Dermis microvascular lymphatic vessel endothelial cell (primary cell): ENCODE measurements around the gene MAP3K2. TPM values are rescaled to one million over a fixed set of nuclear protein-coding genes. Genes with fewer than 3 reads are reported as not detected.

ENCODE experiments used
- DNase-seq, 2 donors: peaks; one replicate each; pipeline versions ENCODE4 v3.0.0 to v3.0.0-alpha.2; 2010; ENCODE audit warnings: low read depth in 2 of 2
- total RNA-seq: library from RNA; depleted of rRNA; stranded (reverse); fragments of >200 nt; gene quantifications from 2 replicates; pipeline ENCODE4 v1.2.1, GENCODE V29; 2014

Gene MAP3K2, protein sequence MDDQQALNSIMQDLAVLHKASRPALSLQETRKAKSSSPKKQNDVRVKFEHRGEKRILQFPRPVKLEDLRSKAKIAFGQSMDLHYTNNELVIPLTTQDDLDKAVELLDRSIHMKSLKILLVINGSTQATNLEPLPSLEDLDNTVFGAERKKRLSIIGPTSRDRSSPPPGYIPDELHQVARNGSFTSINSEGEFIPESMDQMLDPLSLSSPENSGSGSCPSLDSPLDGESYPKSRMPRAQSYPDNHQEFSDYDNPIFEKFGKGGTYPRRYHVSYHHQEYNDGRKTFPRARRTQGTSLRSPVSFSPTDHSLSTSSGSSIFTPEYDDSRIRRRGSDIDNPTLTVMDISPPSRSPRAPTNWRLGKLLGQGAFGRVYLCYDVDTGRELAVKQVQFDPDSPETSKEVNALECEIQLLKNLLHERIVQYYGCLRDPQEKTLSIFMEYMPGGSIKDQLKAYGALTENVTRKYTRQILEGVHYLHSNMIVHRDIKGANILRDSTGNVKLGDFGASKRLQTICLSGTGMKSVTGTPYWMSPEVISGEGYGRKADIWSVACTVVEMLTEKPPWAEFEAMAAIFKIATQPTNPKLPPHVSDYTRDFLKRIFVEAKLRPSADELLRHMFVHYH
- total RNA-seq, result 13.2 and 19.1 TPM in 2 replicates

GRCh38 chr2:127387655-127388422 is at the start of gene MAP3K2:
Gene MAP3K2 (minus strand): TSS chr2:127387975. CDS start chr2:127343129, 44,846 bp downstream.
- peak; percentile 76 to 95 for DNase-seq

DNA sequence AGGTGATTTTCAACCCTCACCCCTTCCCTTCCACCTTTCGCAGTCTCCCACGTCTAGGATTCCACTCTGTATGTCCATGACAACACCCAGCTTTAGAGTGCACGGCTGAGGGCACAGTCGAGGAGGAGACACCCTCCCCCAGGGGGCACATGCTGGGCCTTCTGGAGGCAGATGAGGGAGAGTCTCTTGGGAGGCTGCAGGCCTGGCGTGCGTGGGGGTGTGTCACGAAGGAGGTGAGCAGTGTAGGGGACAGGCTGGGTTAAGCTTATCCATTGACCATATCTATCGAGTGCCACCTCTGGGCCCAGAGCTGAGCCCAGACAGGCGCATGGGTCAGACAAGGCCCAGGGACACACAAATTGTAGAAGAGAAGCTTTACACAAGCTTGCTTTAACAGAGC is 49.3 kb upstream of the MAP3K2 start:
- no peak for DNase-seq

- no peak for DNase-seq
Observed at GRCh38 chr2:127434515-127434914, 46.7 kb upstream of the MAP3K2 start.

DNA sequence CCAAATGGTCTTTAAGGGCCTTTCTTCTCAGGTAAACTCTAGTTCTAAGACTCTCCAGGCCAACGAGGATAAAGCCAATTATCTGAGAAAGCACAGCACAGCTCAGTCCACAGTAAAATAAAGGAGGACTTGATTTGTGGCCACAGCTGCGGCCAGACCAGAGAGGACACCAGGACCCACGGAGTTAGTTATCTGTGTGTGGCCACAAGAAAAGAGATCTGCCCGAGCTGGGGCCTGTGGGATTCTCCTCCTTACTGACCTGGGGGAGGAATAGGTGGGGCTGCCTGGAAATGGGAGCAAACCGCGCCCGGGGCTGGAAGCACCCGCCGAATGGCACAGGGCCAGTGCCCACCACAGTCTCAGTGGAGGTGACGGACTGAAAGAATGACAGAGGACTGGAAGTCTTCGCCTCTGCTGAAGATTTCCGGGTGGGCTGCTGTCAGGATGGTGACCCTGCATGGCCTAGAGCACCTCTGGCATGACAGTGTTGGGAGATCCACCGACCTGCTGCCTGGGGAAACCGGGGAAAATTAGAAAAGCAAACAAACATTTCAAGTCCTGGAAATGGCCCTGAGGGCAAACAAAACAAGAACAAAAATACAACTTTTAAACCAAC is 43.7 kb upstream of the MAP3K2 start:
- DNase-seq, result no peak

- no peak for DNase-seq
Observed at GRCh38 chr2:127429844-127430425, 42.2 kb upstream of the MAP3K2 start.

DNA sequence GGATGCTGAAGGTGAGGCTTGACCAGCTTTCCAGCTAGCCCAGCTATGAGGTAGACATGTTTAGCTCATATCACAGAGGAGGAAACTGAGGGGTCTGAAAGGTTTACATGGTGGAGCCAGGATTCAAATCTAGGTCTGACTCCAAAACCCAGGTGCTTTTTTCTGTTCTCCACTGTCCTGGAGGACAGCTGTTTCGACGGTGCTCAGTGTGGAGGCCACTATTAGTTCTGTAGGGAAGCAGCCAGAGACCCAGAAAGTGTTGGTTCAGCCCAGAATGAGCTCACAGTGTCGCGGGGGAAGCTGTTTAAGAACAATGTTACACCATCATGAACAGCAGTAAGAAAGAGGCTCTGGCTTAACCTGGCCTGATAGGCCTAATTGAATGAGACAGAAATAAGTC is 41.5 kb upstream of the MAP3K2 start:
- no peak for DNase-seq

GRCh38 chr2:127428815-127429109 is 41.0 kb upstream of the MAP3K2 start:
- no peak for DNase-seq

DNA sequence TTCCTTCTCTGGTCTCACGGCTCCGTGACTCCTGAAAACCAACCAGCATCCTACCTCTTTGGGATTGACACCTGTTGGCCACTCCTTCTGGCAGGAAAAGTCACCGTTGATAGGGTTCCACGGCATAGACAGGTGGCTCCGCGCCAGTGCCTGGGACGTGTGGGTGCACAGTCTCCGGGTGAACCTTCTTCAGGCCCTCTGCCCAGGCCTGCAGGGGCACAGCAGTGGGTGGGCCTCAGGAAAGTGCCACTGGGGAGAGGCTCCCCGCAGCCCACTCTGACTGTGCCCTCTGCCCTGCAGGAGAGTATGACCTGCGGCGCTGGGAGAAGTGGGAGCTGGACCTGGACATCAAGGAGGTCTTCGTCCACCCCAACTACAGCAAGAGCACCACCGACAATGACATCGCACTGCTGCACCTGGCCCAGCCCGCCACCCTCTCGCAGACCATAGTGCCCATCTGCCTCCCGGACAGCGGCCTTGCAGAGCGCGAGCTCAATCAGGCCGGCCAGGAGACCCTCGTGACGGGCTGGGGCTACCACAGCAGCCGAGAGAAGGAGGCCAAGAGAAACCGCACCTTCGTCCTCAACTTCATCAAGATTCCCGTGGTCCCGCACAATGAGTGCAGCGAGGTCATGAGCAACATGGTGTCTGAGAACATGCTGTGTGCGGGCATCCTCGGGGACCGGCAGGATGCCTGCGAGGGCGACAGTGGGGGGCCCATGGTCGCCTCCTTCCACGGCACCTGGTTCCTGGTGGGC is 40.5 kb upstream of the MAP3K2 start:
- no peak for DNase-seq

GRCh38 chr2:127427376-127428056 is 39.7 kb upstream of the MAP3K2 start:
- DNase-seq, result no peak

GRCh38 chr2:127426501-127427354 is 39.0 kb upstream of the MAP3K2 start:
- no peak for DNase-seq

- DNase-seq, result no peak
Observed at GRCh38 chr2:127425540-127426490, 38.0 kb upstream of the MAP3K2 start.

- DNase-seq, result no peak
Observed at GRCh38 chr2:127424598-127425520, 37.1 kb upstream of the MAP3K2 start.

DNA sequence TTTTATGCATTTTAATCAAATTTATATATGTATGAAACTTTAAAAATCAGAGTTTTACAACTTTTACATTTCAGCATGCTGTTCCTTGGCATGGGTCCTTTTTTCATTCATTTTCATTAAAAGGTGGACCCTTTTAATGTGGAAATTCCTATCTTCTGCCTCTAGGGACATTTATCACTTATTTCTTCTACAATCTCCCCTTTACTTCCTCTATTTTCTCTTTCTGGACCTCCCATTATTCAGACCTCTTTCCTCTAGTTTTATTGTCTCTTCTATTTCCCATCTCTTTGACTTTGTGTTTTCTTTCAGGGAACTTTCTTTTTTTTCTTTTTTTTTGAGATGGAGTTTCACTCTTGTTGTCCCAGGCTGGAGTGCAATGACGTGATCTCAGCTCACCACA is 36.1 kb upstream of the MAP3K2 start:
- DNase-seq, result no peak

GRCh38 chr2:127423478-127423843 is 35.7 kb upstream of the MAP3K2 start:
- no peak for DNase-seq

DNA sequence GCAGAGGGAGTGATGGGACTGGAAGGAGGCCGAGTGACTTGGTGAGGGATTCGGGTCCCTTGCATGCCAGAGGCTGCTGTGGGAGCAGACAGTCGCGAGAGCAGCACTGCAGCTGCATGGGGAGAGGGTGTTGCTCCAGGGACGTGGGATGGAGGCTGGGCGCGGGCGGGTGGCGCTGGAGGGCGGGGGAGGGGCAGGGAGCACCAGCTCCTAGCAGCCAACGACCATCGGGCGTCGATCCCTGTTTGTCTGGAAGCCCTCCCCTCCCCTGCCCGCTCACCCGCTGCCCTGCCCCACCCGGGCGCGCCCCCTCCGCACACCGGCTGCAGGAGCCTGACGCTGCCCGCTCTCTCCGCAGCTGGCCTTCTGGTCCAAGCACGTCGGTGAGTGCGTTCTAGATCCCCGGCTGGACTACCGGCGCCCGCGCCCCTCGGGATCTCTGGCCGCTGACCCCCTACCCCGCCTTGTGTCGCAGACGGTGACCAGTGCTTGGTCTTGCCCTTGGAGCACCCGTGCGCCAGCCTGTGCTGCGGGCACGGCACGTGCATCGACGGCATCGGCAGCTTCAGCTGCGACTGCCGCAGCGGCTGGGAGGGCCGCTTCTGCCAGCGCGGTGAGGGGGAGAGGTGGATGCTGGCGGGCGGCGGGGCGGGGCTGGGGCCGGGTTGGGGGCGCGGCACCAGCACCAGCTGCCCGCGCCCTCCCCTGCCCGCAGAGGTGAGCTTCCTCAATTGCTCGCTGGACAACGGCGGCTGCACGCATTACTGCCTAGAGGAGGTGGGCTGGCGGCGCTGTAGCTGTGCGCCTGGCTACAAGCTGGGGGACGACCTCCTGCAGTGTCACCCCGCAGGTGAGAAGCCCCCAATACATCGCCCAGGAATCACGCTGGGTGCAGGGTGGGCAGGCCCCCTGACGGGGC is 35.0 kb upstream of the MAP3K2 start:
- no peak for DNase-seq

GRCh38 chr2:127421871-127422558 is 34.2 kb upstream of the MAP3K2 start:
- DNase-seq, result no peak
